Esophagus muscularis mucosa (tissue), 4 donors: Measurements from ENCODE around the gene ALDH8A1. TPM values are rescaled to one million over a fixed set of nuclear protein-coding genes. Genes with fewer than 3 reads are reported as not detected.

Experiments used
- DNase-seq: peaks from one replicate; pipeline ENCODE4 v3.0.0-alpha.2; 2017; ENCODE audit errors: extremely low spot score
- H3K27ac ChIP-seq, 4 donors: fragments of 200-600 bp; sonication (generic); replicated peaks in 1 of 4; 1 replicate in 3 of 4; 2 replicates in 1 of 4; pipeline ENCODE4 v1.5.1; 2016 to 2019; ENCODE audit warnings: mild to moderate bottlenecking in 1 of 4
- H3K27me3 ChIP-seq, 4 donors: fragments of 200-600 bp; sonication (generic); one replicate each; pipeline versions ENCODE4 v1.5.1 to v1.6.0; 2016 to 2019
- H3K36me3 ChIP-seq, 4 donors: fragments of 200-600 bp; sonication (generic); one replicate each; pipeline ENCODE4 v1.5.1; 2016 to 2019
- H3K4me1 ChIP-seq, 4 donors: fragments of 200-600 bp; sonication (generic); one replicate each; pipeline ENCODE4 v1.5.1; 2016 to 2019
- H3K4me3 ChIP-seq, 4 donors: fragments of 200-600 bp; sonication (generic); 1 replicate in 2 of 4; 2 replicates in 2 of 4; pipeline ENCODE4 v1.5.1; 2016 to 2019; ENCODE audit warnings: mild to moderate bottlenecking in 4 of 4, moderate library complexity in 1 of 4
- H3K9me3 ChIP-seq, 4 donors: fragments of 200-600 bp; sonication (generic); 1 replicate in 3 of 4; 2 replicates in 1 of 4; pipeline ENCODE4 v1.5.1; 2016 to 2019
- CTCF ChIP-seq, 3 experiments: fragments of 200-600 bp in 2 of 3; fragments of 450-650 bp in 1 of 3; sonication (generic) in 2 of 3; IDR thresholded peaks; one replicate each; pipeline ENCODE4 v1.5.1; 2017 to 2019; ENCODE audit warnings: antibody characterized with exemption in 3 of 3, mild to moderate bottlenecking in 2 of 3, moderate library complexity in 1 of 3
- EP300 ChIP-seq: sonication (generic); formaldehyde crosslinking; IDR thresholded peaks from one replicate; pipeline ENCODE4 v1.6.1; 2017; ENCODE audit warnings: antibody characterized with exemption
- POLR2A ChIP-seq: fragments of 450-650 bp; IDR thresholded peaks from one replicate; pipeline ENCODE4 v1.6.1; 2017; ENCODE audit warnings: antibody characterized with exemption, moderate library complexity, mild to moderate bottlenecking, low read depth
- POLR2AphosphoS5 ChIP-seq, 2 donors: sonication (generic); formaldehyde crosslinking; IDR thresholded peaks; one replicate each; pipeline ENCODE4 v1.6.1; 2017; ENCODE audit warnings: antibody characterized with exemption in 2 of 2
- WGBS: methylation state at CpG from one replicate; pipeline ENCODE4 v1.1.5; 2018; 5-methylcytosine and 5-hydroxymethylcytosine counted together
- intact Hi-C: fragments of 100-400 bp; cut with DNase I; formaldehyde crosslinking; loops from one replicate; pipeline ENCODE4 v1.15.1; 2023
- total RNA-seq, 4 donors: library from RNA; depleted of rRNA; stranded (reverse); fragments of >200 nt; gene quantifications; one replicate each; pipeline versions ENCODE4 v1.1.0 to v1.2.1, GENCODE V29; 2016

The ALDH8A1 gene
- total RNA-seq, 4 donors from 2014 or later = 1.2 to 5.0 (median 2.0) TPM

GRCh38 chr6:134921721-134922261, 28.1 kb downstream of the ALDH8A1 start:
- Histone ChIP-seq H3K4me1 (no peaks in the 10 kb centered on the region), H3K36me3 (peaks cover 0 to 12% (median 0%) of the 10 kb centered on the region in 4 donors), H3K27ac (no peak overlapping the region), H3K9me3 (no peaks in the 10 kb centered on the region), H3K27me3 (no peaks in the 10 kb centered on the region), H3K4me3 (no peak overlapping the region)
- intact Hi-C loops = no loop called here
- no peak for DNase-seq
- TF ChIP-seq POLR2AphosphoS5 (IDR thresholded peaks at IDR 0.05) (no peak), CTCF (IDR thresholded peaks at IDR 0.05) (no peak)
- WGBS = 100% methylated on average over 2 of the region's 6 CpGs

- 99% methylated on average over 5 of the region's 5 CpGs for WGBS
- Histone ChIP-seq H3K27ac (no peak overlapping the region), H3K9me3 (no peaks in the 10 kb centered on the region), H3K4me1 (no peaks in the 10 kb centered on the region), H3K27me3 (no peaks in the 10 kb centered on the region), H3K4me3 (no peak overlapping the region), H3K36me3 (peaks cover 0 to 12% (median 0%) of the 10 kb centered on the region in 4 donors)
- intact Hi-C loops = no loop called here
- no peak for DNase-seq
- TF ChIP-seq POLR2AphosphoS5 (IDR thresholded peaks at IDR 0.05) (no peak), EP300 (no peak), CTCF (IDR thresholded peaks at IDR 0.05) (no peak), POLR2A (no peak)
Measured at GRCh38 chr6:134921276-134921675, 28.6 kb downstream of the ALDH8A1 start.

- Histone ChIP-seq H3K9me3 (no peaks in the 10 kb centered on the region), H3K27ac (no peak overlapping the region), H3K36me3 (peaks cover 0 to 12% (median 0%) of the 10 kb centered on the region in 4 donors), H3K4me1 (no peaks in the 10 kb centered on the region), H3K27me3 (no peaks in the 10 kb centered on the region), H3K4me3 (no peak overlapping the region)
- intact Hi-C loops = no loop called here
- DNase-seq = no peak
- WGBS = 64% methylated on average over 2 of the region's 2 CpGs
- TF ChIP-seq POLR2A (no peak), CTCF (IDR thresholded peaks at IDR 0.05) (no peak), POLR2AphosphoS5 (IDR thresholded peaks at IDR 0.05) (no peak), EP300 (no peak)
Measured at GRCh38 chr6:134920422-134920821, 29.5 kb downstream of the ALDH8A1 start.

- Histone ChIP-seq H3K4me3 (no peak overlapping the region), H3K4me1 (no peaks in the 10 kb centered on the region), H3K36me3 (peaks cover 0 to 12% (median 0%) of the 10 kb centered on the region in 4 donors), H3K9me3 (no peaks in the 10 kb centered on the region), H3K27ac (no peak overlapping the region), H3K27me3 (no peaks in the 10 kb centered on the region)
- no peak for DNase-seq
- intact Hi-C loops = no loop called here
- no peak for TF ChIP-seq CTCF (IDR thresholded peaks at IDR 0.05)
- TF ChIP-seq EP300 = no peak
- no peak for TF ChIP-seq POLR2A
- no peak for TF ChIP-seq POLR2AphosphoS5 (IDR thresholded peaks at IDR 0.05)
- WGBS = 92% methylated on average over 17 of the region's 17 CpGs
Measured at GRCh38 chr6:134918418-134918961, 31.4 kb downstream of the ALDH8A1 start.

- Histone ChIP-seq H3K4me1 (peaks cover 7 to 36% (median 32%) of the 10 kb centered on the region in 4 donors), H3K27me3 (no peaks in the 10 kb centered on the region), H3K27ac (no peak overlapping the region), H3K36me3 (no peaks in the 10 kb centered on the region), H3K4me3 (no peak overlapping the region), H3K9me3 (no peaks in the 10 kb centered on the region)
- intact Hi-C loops = no loop called here
- WGBS = 92% methylated on average over 1 of the region's 1 CpG
- no peak for DNase-seq
- TF ChIP-seq EP300 (no peak), CTCF (IDR thresholded peaks at IDR 0.05) (no peak), POLR2AphosphoS5 (IDR thresholded peaks at IDR 0.05) (no peak), POLR2A (no peak)
Measured at GRCh38 chr6:134911547-134911946, 38.4 kb downstream of the ALDH8A1 start.
